Prostate gland (tissue), 2 donors: ENCODE measurements around the gene PDLIM1. TPM values are rescaled to one million over a fixed set of nuclear protein-coding genes. Genes with fewer than 3 reads are reported as not detected.

Source experiments
- DNase-seq: peaks from one replicate; pipeline ENCODE4 v3.0.0-alpha.2; 2019; ENCODE audit warnings: low spot score
- H3K27ac ChIP-seq, 2 donors: fragments of 200-600 bp; sonication (generic); 2 replicates each; pipeline ENCODE4 v1.5.1; 2017 to 2019
- H3K27me3 ChIP-seq: fragments of 200-600 bp; sonication (generic); replicated peaks from 2 replicates; pipeline ENCODE4 v1.5.1; 2019; ENCODE audit not compliant: insufficient read depth
- H3K36me3 ChIP-seq, 2 donors: fragments of 200-600 bp; sonication (generic); 1 replicate in 1 of 2; 2 replicates in 1 of 2; pipeline versions ENCODE4 v1.5.1 to v1.8.1; 2017 to 2019
- H3K4me1 ChIP-seq: fragments of 200-600 bp; sonication (generic); replicated peaks from 2 replicates; pipeline ENCODE4 v1.5.1; 2019
- H3K4me3 ChIP-seq, 2 donors: fragments of 200-600 bp; sonication (generic); 2 replicates each; pipeline ENCODE4 v1.5.1; 2017 to 2019
- H3K9me3 ChIP-seq: fragments of 200-600 bp; sonication (generic); 2 replicates; pipeline ENCODE4 v1.5.1; 2017
- POLR2A ChIP-seq: fragments of 450-650 bp; IDR thresholded peaks from one replicate; pipeline ENCODE4 v1.6.1; 2016; ENCODE audit warnings: antibody characterized with exemption, mild to moderate bottlenecking
- POLR2AphosphoS5 ChIP-seq: sonication (generic); formaldehyde crosslinking; IDR thresholded peaks from one replicate; pipeline ENCODE4 v1.6.1; 2017; ENCODE audit warnings: antibody characterized with exemption
- WGBS: methylation state at CpG from one replicate; pipeline ENCODE4 v1.1.5; 2018; 5-methylcytosine and 5-hydroxymethylcytosine counted together
- intact Hi-C: fragments of 100-400 bp; cut with DNase I; formaldehyde crosslinking; loops from one replicate; pipeline ENCODE4 v1.14.2; 2022
- total RNA-seq, 2 donors: library from RNA; depleted of rRNA; stranded (reverse); fragments of >200 nt; gene quantifications; one replicate each; pipeline ENCODE4 v1.1.0, GENCODE V29; 2016
- TF ChIP-seq, protein P1 (sequence below), 4 experiments: fragments of 200-600 bp in 2 of 4; fragments of 450-650 bp in 2 of 4; sonication (generic) in 2 of 4; IDR thresholded peaks; 1 replicate in 3 of 4; 2 replicates in 1 of 4; pipeline ENCODE4 v1.5.1; 2016 to 2019; ENCODE audit warnings: antibody characterized with exemption in 4 of 4, mild to moderate bottlenecking in 2 of 4, moderate library complexity in 2 of 4

PDLIM1 gene
- total RNA-seq, 2 donors from 2014 or later: 63.2 to 82.0 TPM

DNA sequence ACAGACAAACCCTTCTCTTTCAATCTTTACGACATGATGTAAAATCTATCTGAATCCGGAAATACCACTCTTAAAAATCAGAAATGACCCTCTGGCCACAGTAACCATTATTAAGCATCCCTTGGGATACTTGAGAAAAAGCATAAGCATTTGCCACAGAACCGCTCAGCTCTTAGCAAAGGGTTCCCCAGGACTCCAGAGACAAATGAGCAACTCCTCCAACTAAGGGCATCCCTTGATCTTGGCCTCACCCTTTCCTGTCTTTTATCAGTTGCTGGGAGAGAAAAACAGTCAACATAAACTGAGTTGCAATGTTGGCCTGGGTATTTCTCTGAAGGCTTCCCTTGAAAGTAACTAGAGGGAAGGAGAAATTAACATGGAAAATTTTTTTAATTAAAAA is 3.5 kb downstream of the PDLIM1 start:
- 74% methylated on average over 3 of the region's 3 CpGs for WGBS
- Histone ChIP-seq H3K9me3 (no peaks in the 10 kb centered on the region), H3K4me3 (no peak overlapping the region), H3K4me1 (no peaks in the 10 kb centered on the region), H3K36me3 (no peaks in the 10 kb centered on the region), H3K27ac (no peak overlapping the region), H3K27me3 (no peaks in the 10 kb centered on the region)
- intact Hi-C loops: no loop called here
- TF ChIP-seq POLR2AphosphoS5: no peak
- no peak for TF ChIP-seq POLR2A
- TF ChIP-seq, protein P1, sequence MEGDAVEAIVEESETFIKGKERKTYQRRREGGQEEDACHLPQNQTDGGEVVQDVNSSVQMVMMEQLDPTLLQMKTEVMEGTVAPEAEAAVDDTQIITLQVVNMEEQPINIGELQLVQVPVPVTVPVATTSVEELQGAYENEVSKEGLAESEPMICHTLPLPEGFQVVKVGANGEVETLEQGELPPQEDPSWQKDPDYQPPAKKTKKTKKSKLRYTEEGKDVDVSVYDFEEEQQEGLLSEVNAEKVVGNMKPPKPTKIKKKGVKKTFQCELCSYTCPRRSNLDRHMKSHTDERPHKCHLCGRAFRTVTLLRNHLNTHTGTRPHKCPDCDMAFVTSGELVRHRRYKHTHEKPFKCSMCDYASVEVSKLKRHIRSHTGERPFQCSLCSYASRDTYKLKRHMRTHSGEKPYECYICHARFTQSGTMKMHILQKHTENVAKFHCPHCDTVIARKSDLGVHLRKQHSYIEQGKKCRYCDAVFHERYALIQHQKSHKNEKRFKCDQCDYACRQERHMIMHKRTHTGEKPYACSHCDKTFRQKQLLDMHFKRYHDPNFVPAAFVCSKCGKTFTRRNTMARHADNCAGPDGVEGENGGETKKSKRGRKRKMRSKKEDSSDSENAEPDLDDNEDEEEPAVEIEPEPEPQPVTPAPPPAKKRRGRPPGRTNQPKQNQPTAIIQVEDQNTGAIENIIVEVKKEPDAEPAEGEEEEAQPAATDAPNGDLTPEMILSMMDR (IDR thresholded peaks at IDR 0.05): no peak
- DNase-seq: no peak

DNA sequence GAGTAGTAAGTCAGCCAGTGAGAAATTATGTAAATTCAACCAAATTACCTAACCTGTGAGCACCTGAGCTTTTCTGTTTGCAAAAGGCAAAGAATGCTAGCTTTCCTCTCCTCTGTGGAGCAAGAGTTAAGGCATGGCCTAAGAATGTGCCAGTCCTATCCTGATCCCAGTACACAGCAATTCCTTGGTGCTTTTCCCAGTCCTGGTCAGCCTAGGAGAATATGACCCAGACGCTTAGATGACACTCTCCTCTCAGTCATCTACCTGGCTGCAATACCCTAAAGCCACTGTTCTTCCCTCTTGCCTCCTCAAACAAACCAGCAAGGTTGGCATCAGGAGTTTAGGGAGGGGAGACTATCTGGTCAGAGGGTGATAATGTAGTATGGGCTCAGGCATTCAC is 4.1 kb downstream of the PDLIM1 start:
- WGBS: 87% methylated on average over 1 of the region's 1 CpG
- Histone ChIP-seq H3K27me3 (no peaks in the 10 kb centered on the region), H3K36me3 (no peaks in the 10 kb centered on the region), H3K4me3 (no peak overlapping the region), H3K4me1 (no peaks in the 10 kb centered on the region), H3K27ac (no peak overlapping the region), H3K9me3 (no peaks in the 10 kb centered on the region)
- no peak for DNase-seq
- intact Hi-C loops: no loop called here
- no peak for TF ChIP-seq POLR2A
- no peak for TF ChIP-seq POLR2AphosphoS5
- TF ChIP-seq, protein P1 (IDR thresholded peaks at IDR 0.05): no peak

DNA sequence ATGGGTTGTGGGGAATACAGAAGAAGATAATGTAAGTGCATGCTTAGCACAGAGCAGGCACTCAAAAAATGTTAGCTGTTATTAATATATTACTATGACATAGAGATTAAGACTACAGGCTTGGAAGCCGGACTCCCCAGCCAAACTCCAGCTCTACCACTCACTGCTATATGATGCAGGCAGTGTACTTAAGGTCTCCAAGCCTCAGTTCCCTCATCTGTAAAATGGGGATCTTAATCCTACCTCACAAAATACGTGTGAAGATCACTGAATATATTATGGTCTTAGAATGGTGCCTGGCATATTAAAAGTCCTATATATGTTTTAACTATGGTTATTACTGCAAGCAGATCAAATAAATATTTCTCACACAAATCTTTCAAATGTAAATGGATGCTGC is 5.2 kb downstream of the PDLIM1 start:
- no peak overlapping the region for H3K4me3 ChIP-seq

DNA sequence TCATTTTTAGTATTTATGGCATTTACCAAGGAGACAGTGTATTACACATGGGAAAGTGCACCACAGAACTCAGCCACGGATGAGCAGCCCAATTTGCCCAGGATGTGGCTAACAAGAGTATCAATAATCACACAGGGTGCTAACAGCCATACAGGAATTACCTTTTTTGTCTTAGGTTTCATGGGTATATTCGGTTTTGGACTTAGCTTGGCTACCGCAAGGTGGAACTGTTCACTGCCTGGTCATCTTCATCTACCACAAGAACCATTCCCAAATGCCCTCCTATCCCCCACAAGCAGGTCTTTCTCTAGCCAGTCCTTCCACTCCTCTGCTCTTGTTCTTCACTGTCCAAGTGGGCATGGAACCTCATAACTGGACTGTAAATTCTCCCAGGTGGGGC is 6.0 kb downstream of the PDLIM1 start:
- no peak overlapping the region for H3K4me3 ChIP-seq
- no peaks in the 10 kb centered on the region for H3K9me3 ChIP-seq
- intact Hi-C loops: no loop called here
- DNase-seq: no peak
- TF ChIP-seq, protein P1 (IDR thresholded peaks at IDR 0.05): no peak
- TF ChIP-seq POLR2AphosphoS5 (no peak), POLR2A (no peak)
- 79% methylated on average over 3 of the region's 3 CpGs for WGBS
- H3K27me3 ChIP-seq: no peaks in the 10 kb centered on the region
- H3K27ac ChIP-seq: no peak overlapping the region
- H3K4me1 ChIP-seq: no peaks in the 10 kb centered on the region
- no peaks in the 10 kb centered on the region for H3K36me3 ChIP-seq

More for the DNA sequence above, 5.2 kb downstream of the PDLIM1 start:
- Histone ChIP-seq H3K27ac (no peak overlapping the region), H3K9me3 (no peaks in the 10 kb centered on the region), H3K4me1 (no peaks in the 10 kb centered on the region), H3K36me3 (no peaks in the 10 kb centered on the region), H3K27me3 (no peaks in the 10 kb centered on the region)
- no peak for DNase-seq
- intact Hi-C loops: no loop called here
- 83% methylated on average over 2 of the region's 2 CpGs for WGBS
- TF ChIP-seq POLR2AphosphoS5: no peak
- no peak for TF ChIP-seq POLR2A
- TF ChIP-seq, protein P1 (IDR thresholded peaks at IDR 0.05): no peak

DNA sequence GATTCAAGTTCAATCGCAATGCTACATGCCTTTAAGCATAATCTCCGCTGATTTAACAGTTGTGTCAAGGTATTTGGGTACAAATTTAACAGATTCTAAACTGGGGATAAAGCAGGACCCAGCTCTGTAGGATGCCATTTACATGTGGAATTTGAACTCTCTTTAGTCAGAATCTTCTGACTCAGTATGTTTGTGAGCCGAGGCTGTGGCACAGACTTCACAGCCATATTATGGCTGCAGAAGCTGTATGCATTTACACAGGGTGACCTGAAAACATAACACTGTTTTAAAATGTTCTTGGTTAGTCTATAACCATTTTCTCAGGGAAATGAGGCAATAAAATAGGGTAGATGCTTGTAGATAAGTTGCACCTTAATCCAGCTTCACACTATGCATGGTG is 8.7 kb downstream of the PDLIM1 start:
- WGBS: 94% methylated on average over 3 of the region's 3 CpGs
- H3K4me3 ChIP-seq: no peak overlapping the region
- no peaks in the 10 kb centered on the region for H3K36me3 ChIP-seq
- intact Hi-C loops: no loop called here
- DNase-seq: no peak
- no peak overlapping the region for H3K27ac ChIP-seq
- TF ChIP-seq POLR2AphosphoS5: no peak
- no peak for TF ChIP-seq POLR2A
- TF ChIP-seq, protein P1 (IDR thresholded peaks at IDR 0.05): no peak
- no peaks in the 10 kb centered on the region for H3K4me1 ChIP-seq
- H3K27me3 ChIP-seq: no peaks in the 10 kb centered on the region
- no peaks in the 10 kb centered on the region for H3K9me3 ChIP-seq
